HK-2 (cell line): ENCODE data around the gene ZFYVE28.
A peak's percentile ranks its signal among the peaks of the same experiment; 100 is the strongest.

Experiments used
- DNase-seq: peaks from one replicate; pipeline ENCODE4 v3.0.0-alpha.2; 2018; ENCODE audit not compliant: unreplicated experiment

ZFYVE28 gene

GRCh38 chr4:2272828-2273120, 145.7 kb downstream of the ZFYVE28 start:
- DNase-seq: no peak

DNA sequence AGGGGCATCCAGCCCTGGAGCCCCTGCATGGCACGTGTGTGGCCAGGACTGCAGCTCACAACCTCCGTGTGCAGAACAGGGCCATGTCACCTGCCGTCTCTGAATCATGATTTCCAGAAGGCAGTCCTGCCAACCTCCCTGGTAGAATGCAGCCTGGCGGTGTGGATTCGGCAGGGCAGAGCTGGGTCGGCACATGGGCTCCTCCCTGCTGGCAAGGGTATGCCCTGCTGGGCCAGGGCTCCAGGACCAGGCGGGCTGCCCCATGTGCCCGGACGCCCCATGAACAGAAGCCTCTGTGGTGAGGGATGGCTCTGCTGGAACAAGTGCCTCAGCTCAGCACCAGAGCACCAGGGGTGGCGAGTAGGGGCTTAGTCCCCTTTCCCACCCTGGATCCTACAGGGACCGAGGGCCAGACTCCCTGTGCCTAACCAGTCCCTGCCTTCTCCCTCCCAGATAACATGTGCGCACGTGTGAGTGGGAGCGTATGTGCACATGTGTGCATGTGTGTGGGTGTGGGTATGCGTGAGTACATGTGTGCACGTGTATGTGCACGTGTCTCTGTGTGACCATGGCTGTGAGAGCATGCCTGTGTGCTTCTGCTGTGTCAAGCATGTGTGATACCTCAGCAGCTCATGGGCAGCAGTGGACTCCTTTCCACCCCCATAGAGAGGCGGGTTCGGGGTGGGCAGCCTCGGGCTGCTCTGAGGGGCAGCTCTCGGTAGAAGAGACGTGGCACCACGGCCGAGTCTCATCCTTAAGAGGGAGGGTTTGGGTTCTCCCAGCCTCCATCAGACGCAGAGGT, 146.2 kb downstream of the ZFYVE28 start:
- DNase-seq: no peak

- DNase-seq: no peak
Observed at GRCh38 chr4:2271279-2272025, 147.0 kb downstream of the ZFYVE28 start.

- DNase-seq: no peak
Observed at GRCh38 chr4:2270341-2271165, 147.9 kb downstream of the ZFYVE28 start.

DNA sequence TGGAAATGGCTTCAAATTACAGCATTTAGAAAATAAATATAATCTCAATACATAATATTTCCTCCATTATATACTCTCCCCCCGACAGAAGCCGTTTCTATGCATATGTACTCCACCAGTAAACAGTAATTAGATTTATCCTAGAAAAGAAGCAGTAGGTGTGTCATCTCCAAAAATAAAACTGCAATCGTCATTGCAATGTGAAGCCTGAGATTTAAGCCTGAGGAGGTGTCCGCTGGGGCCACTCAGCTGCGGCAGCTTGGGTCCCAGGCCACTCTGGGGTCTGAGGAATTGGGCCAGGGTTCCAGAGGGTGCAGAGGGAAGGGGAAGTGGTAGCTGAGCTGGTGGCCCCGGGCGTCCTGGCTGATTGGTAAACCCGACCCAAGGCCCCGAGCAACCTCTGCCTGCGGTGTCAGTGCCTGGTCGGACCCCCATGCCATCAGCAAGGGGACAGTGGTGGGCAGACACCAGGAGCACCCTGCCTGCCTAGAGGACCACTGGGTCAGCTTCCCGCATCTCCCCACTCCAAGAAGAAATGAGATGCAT, 148.8 kb downstream of the ZFYVE28 start:
- DNase-seq: no peak

GRCh38 chr4:2269206-2269531, 149.3 kb downstream of the ZFYVE28 start:
- DNase-seq: no peak

DNA sequence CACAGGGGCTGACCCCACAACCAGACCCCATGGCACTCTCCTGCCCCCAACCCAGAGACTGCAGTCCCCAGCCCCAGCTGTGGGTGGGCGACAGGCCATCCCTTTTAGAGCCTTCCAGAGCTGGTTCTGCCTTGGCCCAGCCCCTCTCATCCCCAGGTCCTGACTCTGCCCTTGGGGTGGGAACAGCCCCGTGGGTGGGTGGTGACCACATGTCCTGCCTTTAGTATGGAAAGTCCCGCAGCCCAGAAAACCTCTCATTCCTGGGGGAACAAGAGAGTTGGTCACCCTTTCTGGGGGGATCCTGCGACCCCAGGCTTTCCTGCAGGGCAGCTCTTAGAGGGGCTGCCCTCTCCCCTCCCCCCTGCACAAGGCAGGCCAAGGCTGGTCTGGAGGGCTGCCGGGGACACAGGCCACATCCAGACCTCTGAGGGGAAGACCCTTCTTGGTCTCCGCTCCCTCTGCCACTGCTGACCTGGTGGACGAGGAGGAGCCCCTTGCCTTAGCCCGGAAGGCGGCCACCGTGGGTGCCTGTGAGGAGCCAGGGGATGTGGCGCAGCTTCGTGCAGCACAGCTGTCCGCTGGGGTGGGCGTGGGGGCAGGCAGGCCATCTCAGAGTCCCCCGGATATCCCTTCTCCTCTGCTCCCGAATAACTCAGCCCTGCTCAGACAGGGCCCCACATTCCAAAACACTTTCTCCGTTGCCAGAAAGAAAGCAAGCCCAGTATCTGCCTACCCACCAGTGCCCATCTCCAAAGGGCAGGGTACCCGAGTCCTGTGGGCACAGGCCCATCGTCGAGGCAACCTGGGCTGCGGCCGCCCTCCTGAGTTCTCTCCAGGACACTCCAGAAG, 149.9 kb downstream of the ZFYVE28 start:
- no peak for DNase-seq

- no peak for DNase-seq
Observed at GRCh38 chr4:2267841-2268240, 150.6 kb downstream of the ZFYVE28 start.

DNA sequence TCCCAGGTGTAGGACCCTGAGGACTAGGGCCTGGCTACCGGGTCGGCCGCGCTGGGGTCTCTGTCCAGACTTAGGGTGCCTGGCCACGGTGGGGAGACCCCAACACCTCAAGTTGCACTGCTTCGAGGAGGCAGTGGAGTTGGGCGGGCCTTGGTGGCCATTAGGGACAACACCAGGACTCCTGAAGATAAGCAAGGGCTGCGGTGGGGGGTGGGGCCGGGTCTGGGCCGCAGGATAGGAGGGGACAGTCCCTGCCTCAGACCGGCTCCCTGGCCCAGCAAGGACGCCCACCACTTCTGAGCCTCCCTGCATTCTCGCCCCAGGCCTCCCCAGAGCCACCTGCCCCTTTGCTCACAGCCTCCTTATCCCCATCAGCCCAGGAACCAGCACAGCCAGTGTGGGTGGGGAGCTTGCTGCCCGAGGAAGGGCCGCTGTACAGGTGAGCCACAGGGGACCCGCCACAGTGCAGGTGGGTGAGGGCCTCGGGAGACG, 151.1 kb downstream of the ZFYVE28 start:
- DNase-seq: no peak

DNA sequence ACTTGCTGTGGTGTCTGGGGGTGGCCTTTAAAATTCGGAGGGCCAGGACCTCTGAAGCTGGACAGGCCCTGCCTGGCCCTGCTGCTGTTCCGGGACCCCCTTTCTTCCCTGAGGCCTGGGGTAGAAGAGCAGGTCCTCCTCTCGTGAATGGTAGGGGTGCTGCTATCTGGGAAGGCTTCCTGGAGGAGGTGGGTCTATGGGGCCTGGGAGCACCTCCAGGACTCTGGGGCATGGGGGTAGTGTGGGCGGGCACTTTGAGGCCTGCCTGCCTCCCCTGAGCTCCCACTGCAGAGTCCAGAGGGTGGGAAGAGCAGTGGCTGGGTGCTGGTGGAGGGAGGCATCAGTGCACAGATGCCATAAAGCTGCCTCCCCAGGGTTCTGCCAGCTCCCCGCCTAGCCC, 151.6 kb downstream of the ZFYVE28 start:
- no peak for DNase-seq

DNA sequence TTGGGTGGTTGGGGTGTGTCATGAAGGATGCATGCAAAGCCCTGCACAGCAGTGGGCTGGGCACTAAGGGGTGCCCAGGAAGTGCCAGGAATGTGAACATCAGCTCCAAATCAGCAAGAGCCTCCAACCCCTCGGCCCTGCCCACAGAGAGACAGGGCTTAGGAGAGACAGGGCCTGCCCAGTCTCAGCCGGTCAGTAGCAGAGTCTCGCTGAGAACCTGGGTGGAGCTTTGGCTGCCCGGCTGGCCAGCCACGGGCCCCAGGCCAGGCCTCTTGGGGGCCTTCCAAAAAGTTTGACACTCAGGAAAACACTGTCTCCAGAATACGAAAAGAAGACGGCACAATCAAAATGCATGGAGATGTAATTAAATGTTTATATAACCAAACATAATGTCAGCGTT, 152.3 kb downstream of the ZFYVE28 start:
- no peak for DNase-seq

- DNase-seq: no peak
Observed at GRCh38 chr4:2265113-2266110, 153.0 kb downstream of the ZFYVE28 start.

- no peak for DNase-seq
Observed at GRCh38 chr4:2264481-2265041, 153.9 kb downstream of the ZFYVE28 start.

DNA sequence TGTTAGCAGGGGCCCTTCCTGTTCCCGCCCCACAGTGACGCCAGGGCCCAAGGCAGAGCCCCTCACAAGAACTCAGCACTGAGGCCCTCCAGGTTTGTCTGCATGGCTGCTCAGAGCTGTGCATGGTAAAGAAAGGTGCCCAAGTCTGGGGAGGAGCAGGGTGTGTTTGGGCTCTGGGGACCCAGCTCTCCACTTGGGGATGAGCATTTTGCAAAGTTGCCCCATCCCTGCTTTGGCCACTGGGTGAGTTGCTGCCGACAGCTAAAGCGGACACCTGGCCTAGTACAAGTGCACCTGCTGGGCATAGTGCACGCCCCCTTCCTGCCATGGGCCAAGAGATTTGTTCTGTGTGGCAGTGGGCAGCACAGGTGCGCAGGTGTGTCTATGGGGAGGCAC, 154.5 kb downstream of the ZFYVE28 start:
- DNase-seq: no peak

DNA sequence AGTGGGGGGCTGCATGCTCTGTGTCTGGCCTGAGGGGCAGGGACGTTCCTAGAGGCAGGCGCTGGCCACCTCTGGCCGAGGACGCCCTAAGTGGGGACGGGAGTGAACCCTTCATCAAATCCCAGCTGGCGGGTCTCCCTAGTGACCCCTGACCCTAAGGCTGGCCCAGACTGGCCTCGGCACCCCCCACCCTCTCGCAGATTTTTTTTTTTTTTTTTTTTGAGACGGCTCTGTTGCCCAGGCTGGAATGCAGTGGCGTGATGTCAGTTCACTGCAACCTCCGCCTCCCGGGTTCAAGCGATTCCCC, 155.5 kb downstream of the ZFYVE28 start:
- DNase-seq: no peak

DNA sequence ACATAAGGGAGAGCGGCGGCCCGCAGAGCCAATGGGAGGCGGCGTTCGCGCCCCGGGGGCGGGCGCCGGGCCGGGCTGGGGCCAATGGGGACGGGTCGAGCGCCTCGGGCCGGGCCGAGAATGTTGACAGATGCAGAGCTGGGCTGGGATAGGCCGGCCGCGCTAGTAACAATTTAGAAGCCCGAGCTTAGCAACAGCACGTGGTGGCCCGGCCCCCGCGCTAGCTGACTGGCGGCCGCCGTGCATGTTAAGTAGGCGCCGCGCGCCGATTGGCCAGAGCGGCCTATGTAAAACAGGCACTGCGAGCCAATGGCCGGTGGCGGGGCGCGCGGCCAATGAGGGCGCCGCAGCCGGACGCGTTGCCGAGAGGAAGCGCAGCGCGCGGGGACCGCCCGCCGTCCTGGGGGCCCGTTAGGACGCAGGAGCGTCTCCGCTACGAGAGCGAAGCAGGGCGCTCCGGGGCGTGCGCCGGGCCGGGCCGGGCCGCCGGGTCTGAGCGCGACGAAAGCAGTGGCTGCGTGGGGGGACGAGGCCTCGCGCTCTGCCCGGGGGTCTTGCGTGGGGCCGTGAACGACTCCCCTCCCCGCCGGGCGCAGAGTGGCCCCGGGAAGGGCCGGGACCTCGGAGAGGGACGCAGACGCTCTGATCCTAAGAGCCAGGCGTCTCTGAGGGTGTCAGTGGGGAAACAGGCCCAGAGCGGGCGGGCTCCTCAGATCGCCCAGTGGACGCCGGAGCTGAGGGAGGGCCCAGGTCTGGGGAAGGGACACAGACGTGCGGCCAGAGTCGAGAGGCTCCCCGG, 156.1 kb downstream of the ZFYVE28 start:
- peak; percentile 100 for DNase-seq

- no peak for DNase-seq
Observed at GRCh38 chr4:2261853-2262144, 156.6 kb downstream of the ZFYVE28 start, which contains the start of gene MXD4. Gene MXD4, minus strand, starts transcription at chr4:2262109. Its CDS starts 129 bp downstream, at chr4:2261980.

DNA sequence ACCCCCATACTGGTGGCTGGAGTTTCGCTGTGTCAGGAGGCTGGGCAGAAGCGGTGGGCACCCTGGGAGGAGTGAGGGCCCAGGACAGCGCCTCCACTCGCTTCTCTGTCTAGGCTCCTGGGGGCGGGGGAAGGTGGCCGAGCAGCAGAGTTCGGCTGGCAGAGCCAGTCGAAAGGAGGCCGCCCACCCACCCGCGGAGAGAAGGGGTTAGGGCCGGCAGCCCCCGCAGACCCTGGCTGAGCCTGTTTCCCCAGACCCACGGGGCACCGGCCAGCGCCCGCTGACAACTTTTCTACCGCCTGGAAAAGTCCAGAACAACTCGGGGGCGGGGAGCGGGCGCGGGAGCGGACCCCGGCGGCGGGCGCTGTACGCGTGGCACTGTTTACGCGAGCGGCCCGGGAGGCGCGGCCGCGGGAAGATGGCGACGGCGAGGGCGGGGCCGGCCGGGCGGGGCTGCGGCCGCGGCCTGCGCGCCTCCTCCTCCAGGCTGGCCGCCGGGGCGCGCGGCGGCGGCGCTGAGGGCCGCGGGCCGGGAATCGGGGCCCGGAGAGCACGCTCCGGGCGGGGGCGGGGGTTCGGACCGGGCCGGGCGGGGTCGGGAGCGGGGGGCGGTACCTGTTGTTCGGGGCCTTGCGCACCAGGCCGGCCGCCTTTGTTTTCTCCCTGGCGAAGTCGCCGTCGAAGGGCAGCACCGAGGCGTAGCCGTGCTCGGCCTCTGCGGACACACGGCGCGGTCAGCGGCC, 157.2 kb downstream of the ZFYVE28 start:
- peak; percentile 44 for DNase-seq
